Hippocampal formation (tissue), 2 donors: Measurements from ENCODE around the gene NFKBIB.

Experiments used
- DNase-seq, 2 donors: peaks; one replicate each; lab custom pipeline; 2025; lab: John Stamatoyannopoulos, UW

Gene NFKBIB

DNA sequence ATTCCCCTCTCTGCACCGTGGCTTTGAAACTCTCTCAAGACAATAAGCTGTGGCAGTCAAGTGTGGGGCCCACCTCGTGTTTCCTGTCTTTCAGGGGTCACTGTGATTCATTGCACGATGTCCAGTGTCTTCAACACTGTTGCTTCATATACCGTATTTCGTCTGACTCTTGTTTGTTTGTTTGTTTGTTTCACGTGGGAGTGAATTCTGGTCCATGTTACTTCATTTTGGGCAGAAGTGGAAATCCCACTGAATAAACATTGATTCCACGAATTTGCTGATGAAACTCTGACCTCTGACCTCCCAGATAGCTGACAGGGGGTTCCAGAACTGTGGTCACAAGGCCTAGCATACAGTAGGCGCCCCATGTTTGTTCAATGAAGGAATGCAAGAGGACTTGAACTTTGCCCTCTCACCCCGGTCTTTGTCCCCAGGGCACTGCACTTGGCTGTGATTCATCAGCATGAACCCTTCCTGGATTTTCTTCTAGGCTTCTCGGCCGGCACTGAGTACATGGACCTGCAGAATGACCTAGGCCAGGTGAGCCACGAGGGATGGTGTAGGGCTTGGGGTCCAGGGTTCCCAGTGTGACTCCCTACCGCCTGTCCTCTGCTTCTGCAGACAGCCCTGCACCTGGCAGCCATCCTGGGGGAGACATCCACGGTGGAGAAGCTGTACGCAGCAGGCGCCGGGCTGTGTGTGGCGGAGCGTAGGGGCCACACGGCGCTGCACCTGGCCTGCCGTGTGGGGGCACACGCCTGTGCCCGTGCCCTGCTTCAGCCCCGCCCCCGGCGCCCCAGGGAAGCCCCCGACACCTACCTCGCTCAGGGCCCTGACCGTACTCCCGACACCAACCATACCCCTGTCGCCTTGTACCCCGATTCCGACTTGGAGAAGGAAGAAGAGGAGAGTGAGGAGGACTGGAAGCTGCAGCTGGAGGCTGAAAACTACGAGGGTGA, 5.1 kb downstream of the NFKBIB start:
- DNase-seq = no peak

DNA sequence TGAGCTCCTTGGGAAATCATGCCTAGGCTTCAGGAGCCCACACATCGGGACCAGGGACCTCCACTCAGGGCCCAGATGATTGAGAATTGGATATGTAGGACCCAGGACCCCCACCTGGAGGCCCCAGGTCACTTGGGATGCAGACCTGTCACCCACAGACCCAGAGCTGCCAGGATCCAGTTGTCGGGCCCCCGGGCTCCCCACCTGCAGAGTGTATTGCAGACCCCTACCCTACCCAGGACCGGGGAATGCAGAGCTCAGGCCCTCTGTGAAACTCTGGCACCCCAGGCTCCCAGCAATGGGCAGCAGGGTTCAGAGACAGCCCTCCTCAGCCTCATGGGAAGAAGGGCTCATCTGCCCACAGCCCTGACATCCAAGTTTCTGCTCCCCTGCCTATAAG, 5.9 kb downstream of the NFKBIB start:
- DNase-seq = no peak

DNA sequence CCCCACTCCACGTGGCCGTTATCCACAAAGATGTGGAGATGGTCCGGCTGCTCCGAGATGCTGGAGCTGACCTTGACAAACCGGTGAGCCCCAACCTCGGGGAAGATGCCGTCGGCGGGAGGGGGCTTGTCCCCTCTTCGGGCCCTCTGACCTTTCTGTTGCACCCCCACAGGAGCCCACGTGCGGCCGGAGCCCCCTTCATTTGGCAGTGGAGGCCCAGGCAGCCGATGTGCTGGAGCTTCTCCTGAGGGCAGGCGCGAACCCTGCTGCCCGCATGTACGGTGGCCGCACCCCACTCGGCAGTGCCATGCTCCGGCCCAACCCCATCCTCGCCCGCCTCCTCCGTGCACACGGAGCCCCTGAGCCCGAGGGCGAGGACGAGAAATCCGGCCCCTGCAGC, 7.5 kb downstream of the NFKBIB start:
- DNase-seq = no peak

DNA sequence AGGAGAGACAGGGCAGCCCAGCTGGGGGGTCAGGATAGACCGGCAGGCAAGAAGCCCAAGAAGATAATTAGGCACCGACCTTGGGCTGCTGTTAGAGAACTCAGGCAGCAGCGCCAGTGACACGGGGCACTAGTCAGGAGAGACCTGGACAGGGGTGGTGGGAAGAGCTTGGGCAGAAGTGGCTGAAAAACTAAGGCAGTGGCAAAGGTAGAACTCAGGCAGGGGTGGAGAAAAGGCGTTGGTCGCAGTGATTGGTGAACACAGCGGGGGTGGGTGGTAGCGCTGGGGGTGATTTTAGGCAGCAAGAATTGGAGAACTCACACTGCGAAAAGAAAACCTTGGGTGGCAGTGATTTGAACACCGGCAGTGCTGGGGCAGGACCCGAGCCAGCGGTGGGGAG, 7.9 kb downstream of the NFKBIB start:
- DNase-seq = no peak

DNA sequence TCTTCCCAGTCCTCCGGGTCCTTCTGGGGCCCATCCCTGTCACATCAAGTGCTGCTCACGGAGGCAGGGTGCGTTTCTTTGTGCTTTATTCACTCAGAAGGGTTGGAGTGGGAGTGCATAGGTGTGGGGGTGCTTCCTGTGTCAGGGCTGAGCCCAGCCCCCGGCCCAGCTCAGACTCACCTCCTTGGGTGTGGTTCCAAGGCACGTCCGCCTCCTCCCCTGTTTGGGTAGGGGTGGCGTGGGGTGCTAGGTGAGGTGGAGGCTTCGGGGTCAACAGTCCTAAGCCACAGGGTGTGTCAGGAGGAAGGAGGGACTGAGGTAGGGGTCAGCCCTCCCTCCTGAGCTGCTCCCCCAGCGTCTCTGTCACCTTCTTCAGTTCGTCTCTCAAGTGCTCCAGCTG, 9.1 kb downstream of the NFKBIB start:
- no peak for DNase-seq

DNA sequence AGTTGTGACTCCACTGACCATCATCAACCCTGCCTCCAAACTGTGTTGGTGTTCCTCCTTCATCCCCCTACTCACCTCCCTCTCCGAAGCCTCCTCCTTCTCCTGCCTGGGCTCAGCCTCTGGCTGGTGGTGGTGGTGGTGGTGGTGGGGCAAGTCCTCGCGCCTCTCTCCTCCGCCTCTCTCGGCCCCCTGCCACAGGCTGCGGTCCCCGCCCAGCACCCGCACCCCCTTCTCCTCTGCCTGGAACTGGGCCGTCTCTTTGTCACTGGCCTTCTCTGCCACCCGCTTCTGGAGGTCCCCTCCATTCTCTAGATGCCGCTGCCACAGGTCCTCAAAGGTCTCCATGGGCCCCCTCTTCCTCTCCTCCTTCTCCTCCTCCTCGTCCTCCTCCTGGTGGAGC, 10.7 kb downstream of the NFKBIB start:
- no peak for DNase-seq

DNA sequence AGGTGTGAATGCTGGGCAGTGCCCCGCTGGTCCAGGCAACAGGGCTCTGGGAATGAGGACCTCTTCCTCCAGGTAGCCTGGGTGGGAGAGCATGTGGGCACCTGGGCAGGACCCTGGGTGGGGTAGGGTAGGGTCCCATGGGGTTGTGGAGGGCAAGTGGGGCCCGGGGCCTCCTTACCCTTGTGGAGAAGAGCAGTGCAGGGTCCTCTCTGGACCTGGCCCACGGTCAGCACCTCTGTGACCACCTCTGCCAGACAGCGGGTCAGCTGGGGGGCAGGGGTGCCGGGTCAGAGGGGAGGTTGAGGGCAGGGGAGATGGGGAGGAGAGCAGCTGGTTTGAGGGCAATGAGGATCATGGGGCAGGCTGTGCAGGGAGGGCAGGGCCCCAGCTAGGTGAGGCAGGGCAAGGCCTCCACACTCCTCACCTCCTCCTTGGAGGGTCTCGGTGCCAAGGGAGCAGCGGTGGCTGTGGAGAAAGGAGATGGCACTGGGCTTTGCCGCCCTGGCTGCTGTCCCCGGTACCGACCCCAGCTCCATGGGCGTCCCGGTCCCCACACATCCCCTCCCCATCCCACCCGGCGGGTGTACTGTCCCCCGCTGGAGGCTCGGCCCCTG, 11.7 kb downstream of the NFKBIB start:
- DNase-seq = no peak

DNA sequence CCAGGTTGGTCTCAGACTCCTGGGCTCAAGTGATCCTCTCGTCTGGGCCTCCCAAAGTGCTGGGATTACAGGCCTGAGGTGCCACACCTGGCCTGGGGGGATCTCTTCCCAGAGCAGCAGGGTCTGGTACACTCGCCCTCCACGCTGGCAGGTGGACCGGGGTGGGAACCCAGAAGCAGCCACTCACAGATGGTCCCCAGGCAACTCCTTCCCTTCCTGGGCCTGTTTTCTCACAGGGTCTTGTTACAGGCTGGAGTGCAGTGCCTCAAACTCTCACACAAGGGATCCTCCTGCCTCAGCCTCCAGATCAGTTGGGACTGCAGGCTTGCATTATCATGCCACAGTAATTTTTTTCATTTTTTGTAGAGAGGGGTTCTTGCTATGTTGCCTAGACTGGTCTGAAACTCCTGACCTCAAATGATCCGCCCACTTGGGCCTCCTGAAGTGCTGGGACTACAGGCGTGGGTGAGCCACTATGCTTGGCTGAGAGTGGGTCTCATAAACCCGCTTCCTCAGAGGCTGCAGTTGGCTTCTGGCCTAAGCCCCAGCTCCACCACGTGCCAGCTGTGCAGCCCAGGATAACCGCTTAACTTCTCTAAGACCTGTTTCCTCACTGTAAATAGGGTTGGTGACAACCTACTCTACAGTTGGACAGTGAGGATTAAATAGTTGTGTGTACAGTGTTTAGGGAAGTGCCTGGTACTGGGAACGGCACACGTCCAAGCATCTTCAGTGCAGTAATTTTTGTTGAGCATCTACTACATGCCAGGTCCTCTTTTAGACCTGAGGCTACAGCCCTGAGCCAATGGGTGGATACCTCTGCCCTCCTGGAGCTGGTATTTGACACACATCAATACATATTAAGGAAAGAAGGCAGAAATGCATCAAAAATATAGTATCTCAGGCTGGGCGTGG, 13.1 kb downstream of the NFKBIB start:
- no peak for DNase-seq

DNA sequence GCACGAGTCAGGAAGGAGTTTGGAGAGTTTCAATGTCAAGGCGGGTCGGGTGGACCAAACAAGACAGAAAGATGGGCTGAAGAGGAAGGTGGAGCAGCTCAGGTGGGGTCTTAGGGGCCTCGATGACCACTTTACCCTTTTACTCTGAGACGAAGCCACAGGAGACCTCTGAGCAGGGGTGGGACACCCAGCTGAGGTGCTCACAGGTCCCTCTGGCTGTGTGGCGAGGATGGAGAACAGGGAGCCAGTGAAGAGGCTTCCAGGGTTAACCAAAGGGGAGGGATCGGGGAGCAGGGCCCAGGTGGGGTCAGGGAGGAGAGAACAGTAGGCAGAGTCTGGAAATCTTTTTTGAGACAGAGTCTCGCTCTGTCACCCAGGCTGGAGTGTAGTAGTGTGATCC, 14.2 kb downstream of the NFKBIB start:
- DNase-seq = no peak

DNA sequence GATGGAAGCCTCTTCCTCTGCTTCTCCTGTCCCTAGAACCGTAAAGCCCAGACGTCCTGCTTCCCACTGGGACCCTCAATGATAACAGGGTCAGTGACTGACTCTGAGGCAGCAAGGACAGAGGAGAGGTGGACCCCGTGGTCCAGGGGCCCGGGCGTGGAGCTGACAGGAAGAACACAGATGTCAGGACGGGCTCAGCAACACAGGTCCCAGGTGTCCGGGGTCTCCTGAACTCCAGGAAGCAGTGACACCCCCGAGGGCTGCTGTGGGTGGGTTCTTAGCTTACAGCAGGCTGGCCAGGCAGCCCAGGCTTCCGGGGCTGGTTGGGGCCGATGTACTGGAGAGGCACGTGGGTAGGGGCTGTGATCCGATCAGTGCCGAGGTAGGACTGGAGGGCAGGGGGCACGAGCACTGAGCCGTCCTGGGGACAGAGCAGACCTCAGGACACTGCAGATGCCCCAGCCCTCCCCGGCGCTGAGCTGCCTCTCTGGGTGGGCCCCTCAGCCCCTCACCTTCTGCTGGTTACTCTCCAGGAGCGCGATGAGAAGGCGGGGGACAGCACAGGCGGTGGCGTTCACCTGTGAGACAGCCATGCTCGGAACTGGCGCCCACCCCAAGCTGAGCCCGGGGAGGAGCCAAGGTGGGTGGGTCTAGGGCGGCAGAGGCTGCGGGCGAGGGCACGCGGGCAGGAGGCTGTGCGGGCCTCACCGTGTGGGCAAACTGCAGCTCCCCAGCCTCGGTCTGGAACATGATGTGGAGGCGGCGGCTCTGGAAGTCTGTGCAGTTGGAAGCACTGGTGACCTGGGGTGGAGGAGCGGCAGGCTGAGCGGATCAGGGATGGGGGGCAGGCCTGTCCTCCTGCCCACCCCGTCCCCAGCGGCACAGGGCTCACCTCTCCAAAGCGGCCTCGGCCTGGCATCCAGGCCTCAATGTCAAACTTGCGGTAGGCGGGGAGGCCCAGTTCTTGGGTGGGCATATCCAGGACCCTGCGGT, 15.9 kb downstream of the NFKBIB start:
- DNase-seq = no peak

DNA sequence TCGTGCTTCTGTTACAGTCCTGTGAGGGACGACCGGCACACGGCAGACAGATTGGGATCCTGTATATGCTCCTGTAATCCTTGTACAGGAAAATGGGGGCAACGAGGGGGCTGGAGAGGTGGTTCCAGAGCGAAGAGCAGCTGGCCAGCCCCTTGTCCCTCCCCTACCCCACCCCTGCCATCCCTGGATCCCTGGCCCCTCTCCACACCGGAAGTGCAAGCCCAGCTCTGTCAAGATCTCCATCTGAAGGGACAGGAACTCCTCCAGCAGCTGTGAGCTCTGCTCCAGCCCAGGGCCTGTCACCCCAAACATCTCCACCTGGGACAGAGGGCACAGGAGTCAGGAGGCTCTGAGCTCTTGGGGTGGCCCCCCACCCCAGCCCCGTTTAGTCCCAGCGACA, 17.7 kb downstream of the NFKBIB start:
- DNase-seq = no peak

DNA sequence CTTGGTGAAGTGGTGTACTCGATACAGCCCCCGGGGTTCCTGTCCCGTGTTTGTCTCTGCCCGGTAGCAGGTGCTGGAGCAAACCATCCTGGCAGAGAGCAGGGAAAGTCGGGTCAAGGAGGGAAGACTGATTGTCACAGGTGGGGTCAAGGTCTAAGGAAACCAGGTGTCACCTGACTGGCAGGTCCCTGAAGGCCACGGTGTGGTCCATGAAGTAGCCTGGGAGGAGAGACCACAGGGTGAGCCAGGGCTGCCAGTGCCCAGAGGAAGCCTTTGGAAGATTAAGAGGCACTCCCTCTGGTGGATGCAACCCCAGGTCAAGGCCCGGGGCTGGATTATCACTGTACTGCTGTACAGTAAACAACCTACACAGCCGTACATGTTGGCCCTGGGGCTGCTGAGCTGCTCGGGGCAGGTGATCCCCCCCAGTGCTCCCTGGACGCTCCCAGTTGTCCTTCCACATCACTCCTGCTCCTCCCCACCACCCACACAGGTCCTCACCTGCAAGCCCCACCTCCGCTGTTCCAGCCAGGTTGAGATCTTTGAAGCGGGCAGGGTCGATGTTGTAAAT, 18.2 kb downstream of the NFKBIB start:
- no peak for DNase-seq

DNA sequence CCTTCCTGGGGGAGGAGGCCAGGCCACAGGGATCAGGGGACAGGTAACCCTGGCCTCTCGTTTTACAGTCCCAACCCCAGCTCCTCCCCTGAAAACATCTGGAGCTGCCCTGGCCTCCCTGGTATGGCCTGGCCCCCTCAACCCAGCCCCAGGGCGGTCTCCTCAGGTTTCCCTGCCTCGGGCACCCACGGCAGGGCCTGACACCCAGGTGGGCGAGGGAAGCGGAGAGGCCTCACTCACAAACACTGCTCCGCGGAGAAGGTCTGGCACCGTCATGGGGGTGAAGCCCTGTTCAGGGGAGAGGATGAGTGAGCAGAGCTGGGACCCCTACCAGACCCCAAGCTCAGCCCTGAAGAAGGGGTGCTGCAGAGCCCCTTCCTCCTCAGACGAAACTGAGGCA, 18.8 kb downstream of the NFKBIB start:
- DNase-seq = no peak

DNA sequence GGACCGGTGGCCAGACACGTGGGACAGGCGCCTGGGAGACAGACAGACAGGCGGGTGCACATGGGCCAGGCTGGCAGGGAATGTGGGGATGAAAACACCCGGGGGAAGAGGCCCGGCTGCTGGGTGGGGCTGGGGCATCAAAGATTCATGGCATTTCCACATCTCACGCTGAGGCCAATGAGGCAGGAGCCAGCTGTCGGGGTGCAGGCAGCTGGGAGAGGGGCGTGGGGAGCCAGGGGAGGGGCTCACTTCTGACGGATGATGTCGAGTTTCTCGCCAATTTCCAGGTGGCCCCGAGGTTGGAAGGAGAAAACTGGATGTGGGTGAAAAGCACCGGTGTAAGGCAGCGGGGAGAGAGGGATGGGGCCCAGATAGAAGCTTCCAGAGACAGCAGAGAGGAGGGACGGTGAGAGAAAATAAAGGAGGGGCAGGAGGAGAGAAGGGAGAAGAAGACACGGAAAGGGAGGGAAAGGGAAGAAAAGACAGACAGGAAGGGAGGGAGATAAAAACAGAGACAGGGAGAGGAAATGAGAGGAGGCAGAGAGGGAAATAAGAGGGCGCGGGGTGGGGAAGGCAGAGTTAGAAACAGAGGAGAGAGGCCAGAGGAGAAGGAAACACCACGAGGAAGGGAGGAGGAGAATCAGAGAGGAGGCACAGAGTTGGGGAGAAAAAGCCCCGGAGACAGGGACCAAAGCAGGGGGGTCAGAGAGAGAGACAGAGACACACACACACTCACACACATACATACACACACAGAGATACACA, 20.2 kb downstream of the NFKBIB start:
- no peak for DNase-seq

DNA sequence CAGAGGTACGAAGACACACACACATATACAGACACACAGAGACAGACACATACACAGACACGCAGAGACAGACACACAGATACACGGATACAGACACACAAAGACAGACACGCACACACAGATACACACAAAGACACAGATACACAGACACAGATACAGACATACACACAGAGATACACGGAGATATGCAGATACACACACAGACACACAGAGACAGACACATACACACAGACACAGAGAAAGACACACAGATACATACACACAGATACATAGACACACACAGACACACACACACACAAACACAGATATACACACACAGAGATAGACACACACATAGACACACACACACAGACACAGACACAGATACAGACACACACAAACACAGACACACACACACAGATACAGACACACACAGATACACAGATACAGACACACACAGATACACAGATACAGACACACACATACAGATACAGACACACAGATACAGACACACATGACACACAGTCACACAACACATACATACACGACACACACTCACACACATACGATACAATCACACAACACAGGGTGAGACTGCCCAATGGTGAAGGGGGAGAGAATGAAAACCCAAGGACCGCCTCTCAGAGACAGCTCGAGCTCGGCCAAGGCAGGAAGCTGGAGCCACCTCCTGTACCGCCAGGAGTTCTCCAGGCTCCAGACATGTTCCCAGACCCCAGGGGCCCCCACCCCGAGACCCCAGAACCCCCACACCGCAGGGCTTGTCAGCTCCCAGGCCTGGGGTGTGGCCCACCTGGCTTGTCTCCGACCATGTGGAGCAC, 21.0 kb downstream of the NFKBIB start:
- no peak for DNase-seq

DNA sequence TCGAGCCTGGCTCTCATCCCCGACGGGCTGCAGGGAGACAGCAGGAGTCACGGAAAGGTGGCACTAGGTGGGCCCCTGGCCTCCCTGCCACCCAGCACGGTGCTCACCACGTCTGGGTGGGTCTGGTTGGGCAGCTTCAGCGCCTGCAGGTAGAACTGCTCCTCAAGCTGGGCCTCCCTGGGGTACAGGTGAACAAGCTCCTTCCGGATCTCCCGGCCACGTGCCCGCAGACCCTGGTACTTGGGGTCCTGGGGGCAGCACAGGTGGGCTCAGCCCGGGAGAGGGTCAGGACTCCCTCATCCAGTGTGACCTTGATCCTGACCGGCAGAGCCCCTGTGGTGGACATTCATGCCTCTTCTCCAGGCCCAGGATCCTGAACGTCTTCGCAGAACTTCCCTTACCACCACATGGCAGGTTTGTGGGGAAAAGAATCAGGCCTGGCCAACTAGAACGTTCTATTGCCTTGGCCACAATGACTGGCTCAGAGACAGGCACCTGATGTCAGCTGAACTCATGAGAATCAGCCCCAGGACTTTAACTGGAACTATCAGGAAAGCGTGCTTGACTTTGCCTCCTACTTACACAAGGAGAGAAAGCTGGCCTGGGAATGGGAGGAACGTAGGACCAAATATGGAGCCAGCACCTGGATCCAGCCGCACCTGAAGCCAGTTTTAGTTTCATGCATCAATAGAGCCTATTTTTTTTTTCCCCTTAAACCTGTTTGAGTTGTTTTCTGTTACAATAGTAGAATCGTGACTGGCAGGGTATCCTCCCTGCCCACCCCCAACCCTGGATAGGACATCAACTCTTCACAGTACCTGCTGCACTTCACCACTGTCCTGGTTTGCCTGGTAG, 21.9 kb downstream of the NFKBIB start:
- no peak for DNase-seq

DNA sequence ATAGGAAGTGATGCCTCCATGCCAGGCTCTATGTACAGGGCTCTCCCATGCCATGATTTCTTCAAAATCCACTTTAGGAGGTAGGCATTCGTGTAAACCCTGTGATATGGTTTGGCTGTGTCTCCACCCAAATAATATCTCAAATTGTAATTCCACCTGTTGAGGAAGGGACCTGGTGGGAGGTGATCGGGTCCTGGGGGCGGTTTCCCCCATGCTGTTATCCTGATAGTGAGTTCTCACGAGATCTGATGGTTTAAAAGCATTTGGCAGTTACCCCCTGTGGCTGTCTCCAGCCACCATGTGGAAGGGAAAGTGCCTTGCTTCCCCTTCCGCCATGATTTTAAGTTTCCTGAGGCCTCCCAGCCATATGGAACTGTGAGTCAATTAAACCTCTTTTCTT, 22.7 kb downstream of the NFKBIB start:
- no peak for DNase-seq

DNA sequence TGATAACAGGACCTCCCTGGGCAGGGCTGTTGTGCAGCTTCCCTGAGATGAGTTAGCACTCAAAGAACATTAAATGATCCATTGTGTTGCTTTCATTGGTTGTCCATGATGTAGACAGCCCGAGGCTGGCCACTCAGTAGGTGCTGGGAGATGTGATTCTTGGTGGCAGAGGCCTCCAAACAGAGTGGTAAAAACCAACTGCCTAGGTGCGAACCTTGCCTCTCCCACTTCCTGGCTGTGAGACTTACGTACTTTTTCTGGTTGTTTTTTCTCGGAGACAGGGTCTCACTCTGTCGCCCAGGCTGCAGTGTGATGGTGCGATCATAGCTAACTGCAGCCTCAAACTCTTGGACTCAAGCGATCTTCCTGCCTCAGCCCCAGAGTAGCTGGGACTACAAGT, 24.6 kb downstream of the NFKBIB start:
- no peak for DNase-seq
